Esophagus squamous epithelium (tissue), 4 donors: ENCODE measurements around the gene DRAXIN.

Experiments
- CTCF ChIP-seq, 6 experiments: fragments of 450-650 bp in 4 of 6; fragments of 200-600 bp in 2 of 6; sonication (generic) in 2 of 6; IDR thresholded peaks; one replicate each; pipeline ENCODE4 v1.5.1; 2016 to 2019; ENCODE audit warnings: antibody characterized with exemption in 6 of 6, mild to moderate bottlenecking in 4 of 6, moderate library complexity in 4 of 6
- POLR2A ChIP-seq, 4 donors: fragments of 450-650 bp; IDR thresholded peaks; one replicate each; pipeline ENCODE4 v1.6.1; 2017; ENCODE audit warnings: antibody characterized with exemption in 4 of 4, mild to moderate bottlenecking in 4 of 4, moderate library complexity in 3 of 4

- no peak for TF ChIP-seq POLR2A (IDR thresholded peaks at IDR 0.05)
- no peak for TF ChIP-seq CTCF (IDR thresholded peaks at IDR 0.05)
Observed at GRCh38 chr1:11658542-11658941, 33.0 kb upstream of the DRAXIN start.
